Lower leg skin (tissue), 4 donors: Measurements from ENCODE around the gene C1QTNF3. TPM values are rescaled to one million over a fixed set of nuclear protein-coding genes. Genes with fewer than 3 reads are reported as not detected.

Experiments
- DNase-seq, 2 donors: peaks; one replicate each; pipeline ENCODE4 v3.0.0-alpha.2; 2019; ENCODE audit warnings: low spot score in 2 of 2
- H3K4me3 ChIP-seq: fragments of 200-600 bp; sonication (generic); 2 replicates; pipeline ENCODE4 v1.5.1; 2017; ENCODE audit warnings: mild to moderate bottlenecking, low read depth; ENCODE audit not compliant: poor library complexity, severe bottlenecking
- POLR2A ChIP-seq, 2 donors: fragments of 450-650 bp; IDR thresholded peaks; one replicate each; pipeline ENCODE4 v1.6.1; 2016 to 2017; ENCODE audit warnings: antibody characterized with exemption in 2 of 2, mild to moderate bottlenecking in 1 of 2, moderate library complexity in 1 of 2
- WGBS, 2 donors: methylation state at CpG; one replicate each; pipeline ENCODE4 v1.1.5; 2018; 5-methylcytosine and 5-hydroxymethylcytosine counted together
- intact Hi-C: fragments of 100-400 bp; cut with DNase I; formaldehyde crosslinking; loops from one replicate; pipeline ENCODE4 v1.15.0; 2023; ENCODE audit warnings: low total_unique reads
- total RNA-seq, 4 donors: library from RNA; depleted of rRNA; stranded (reverse); fragments of >200 nt; gene quantifications; one replicate each; pipeline ENCODE4 v1.1.0, GENCODE V29; 2016
- TF ChIP-seq, protein P1 (sequence below), 3 donors: fragments of 450-650 bp; IDR thresholded peaks; one replicate each; pipeline ENCODE4 v1.5.1; 2016; ENCODE audit warnings: antibody characterized with exemption in 3 of 3, mild to moderate bottlenecking in 3 of 3, moderate library complexity in 2 of 3

The C1QTNF3 gene
- total RNA-seq, 4 donors from 2014 or later = 3.3 to 14.9 (median 7.4) TPM

DNA sequence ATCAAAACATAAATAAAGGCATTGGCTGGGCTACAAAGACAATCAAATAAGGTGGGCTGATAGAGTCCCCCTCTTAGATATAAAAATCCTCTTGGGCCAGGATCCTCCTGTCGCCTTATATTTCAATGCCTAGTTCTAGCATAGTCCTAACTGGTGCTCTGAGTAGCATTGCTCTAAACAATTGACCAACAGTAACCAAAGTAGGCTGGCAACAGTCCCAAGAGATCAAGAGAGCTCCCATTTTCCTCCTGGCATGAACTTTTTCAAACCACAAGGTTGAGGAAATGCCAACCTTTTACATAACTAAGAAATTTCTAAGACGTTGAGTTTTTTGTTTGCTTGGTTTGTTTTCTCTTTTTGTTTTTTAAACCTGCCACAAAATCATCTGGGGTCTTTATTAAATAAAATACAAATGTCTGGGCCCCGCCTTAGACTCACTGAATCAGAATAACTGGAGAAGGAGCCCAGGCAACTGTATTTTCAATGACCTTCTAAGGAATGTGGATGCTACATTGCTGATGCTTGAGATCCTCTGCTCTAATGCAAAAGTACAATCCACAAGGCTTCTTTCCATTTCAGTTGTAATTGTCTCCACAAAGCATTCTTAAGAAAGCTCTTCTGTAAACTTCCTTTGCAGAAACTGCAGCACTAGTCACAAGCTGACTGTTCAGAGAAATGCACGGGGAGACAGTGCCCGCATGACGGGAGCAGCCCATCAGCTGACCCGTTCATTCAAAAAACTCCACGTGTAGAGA, 61.4 kb downstream of the C1QTNF3 start:
- H3K4me3 ChIP-seq = no peak overlapping the region
- TF ChIP-seq POLR2A (IDR thresholded peaks at IDR 0.05) = no peak
- TF ChIP-seq, protein P1, sequence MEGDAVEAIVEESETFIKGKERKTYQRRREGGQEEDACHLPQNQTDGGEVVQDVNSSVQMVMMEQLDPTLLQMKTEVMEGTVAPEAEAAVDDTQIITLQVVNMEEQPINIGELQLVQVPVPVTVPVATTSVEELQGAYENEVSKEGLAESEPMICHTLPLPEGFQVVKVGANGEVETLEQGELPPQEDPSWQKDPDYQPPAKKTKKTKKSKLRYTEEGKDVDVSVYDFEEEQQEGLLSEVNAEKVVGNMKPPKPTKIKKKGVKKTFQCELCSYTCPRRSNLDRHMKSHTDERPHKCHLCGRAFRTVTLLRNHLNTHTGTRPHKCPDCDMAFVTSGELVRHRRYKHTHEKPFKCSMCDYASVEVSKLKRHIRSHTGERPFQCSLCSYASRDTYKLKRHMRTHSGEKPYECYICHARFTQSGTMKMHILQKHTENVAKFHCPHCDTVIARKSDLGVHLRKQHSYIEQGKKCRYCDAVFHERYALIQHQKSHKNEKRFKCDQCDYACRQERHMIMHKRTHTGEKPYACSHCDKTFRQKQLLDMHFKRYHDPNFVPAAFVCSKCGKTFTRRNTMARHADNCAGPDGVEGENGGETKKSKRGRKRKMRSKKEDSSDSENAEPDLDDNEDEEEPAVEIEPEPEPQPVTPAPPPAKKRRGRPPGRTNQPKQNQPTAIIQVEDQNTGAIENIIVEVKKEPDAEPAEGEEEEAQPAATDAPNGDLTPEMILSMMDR (IDR thresholded peaks at IDR 0.05) = no peak
- 73 to 77% methylated on average over 8 of the region's 8 CpGs for WGBS, 2 donors
- intact Hi-C loops = no loop called here
- DNase-seq = no peak

DNA sequence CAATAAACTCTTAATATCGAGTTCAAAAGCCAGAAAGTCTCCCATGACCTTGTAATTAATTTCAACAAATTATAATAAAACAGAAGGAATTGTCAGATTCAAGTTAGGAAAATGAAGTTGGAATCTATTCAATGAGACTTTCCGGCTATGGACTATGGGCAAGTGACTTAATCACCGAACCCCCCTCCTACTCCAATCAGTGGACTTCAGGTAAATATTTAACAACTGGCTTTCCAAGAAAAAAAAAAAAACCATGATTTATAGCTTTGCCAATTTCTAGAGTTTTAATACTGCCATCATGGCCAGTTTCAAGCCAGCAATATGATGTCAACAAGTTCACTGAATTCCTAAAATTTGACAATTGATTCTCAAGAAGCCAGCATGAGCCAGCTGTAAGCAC, 63.0 kb downstream of the C1QTNF3 start:
- DNase-seq = no peak
- intact Hi-C loops = no loop called here
- TF ChIP-seq, protein P1 (IDR thresholded peaks at IDR 0.05) = no peak
- no peak for TF ChIP-seq POLR2A (IDR thresholded peaks at IDR 0.05)
- WGBS, 2 donors = 90 to 95% methylated on average over 3 of the region's 3 CpGs
- no peak overlapping the region for H3K4me3 ChIP-seq

DNA sequence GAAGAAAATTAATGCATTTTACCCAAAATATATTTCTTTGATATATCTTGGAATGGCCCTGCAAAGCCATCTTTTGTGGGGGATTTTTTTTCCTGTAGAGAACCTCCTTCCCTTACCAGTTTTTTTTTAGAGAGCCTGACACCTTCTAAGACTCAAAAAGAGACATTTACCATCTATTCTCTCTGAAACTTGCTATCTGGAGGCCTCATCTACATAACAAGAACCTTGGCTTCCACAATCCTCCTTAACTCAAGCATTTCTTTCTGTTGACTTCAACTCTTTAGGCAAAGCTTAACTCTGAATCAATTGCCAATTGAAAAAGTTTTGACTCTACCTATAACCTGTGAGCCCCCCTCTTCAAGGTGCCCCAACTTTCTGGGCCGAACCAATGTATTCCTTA, 64.7 kb downstream of the C1QTNF3 start:
- intact Hi-C loops = no loop called here
- WGBS, 2 donors = 92 to 93% methylated on average over 1 of the region's 1 CpG

DNA sequence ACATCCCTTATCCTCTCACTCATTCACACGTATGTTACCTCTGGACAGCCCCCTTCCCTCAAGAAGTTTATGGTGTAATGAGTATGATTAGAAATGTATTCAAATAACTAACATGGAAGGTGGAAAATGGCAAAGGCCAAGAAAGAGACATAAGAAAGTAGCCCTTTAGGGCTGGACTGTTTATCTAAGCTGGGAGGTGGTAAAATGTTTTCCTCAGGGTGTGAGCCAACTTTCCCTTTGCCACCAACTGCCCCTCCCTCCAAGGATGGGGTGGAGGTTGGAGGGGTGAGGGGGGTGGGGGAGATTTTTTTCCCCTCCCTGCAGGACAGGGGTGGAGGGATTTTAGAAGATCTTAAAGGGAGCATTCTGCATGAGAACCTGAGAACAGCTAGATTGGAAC, 66.7 kb downstream of the C1QTNF3 start:
- no peak for TF ChIP-seq POLR2A (IDR thresholded peaks at IDR 0.05)
- TF ChIP-seq, protein P1 (IDR thresholded peaks at IDR 0.05) = no peak
- H3K4me3 ChIP-seq = no peak overlapping the region
- 36 to 38% methylated on average over 1 of the region's 1 CpG for WGBS, 2 donors
- DNase-seq = no peak
- intact Hi-C loops = no loop called here

More for the DNA sequence above, 64.7 kb downstream of the C1QTNF3 start:
- TF ChIP-seq POLR2A (IDR thresholded peaks at IDR 0.05) = no peak
- TF ChIP-seq, protein P1 (IDR thresholded peaks at IDR 0.05) = no peak
- no peak overlapping the region for H3K4me3 ChIP-seq
- no peak for DNase-seq

DNA sequence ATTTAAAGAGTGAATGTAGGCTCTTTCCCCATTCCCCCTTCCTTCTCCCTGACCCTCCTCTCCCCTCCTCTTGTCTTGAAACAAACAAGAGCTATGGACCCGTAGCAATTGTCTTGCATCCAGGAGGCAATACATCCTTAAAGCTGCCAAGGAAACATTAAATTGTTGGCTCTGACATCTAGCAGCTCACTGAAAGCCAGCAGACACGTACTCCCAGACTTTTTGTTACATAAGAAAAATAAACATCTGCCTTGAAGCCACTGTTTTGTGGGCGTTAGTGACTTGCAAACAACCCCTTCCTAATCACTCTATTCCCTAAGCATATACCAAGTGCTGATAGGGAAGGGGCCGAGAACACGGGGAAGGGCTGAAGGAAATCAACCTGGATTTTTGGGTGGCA, 67.2 kb downstream of the C1QTNF3 start:
- DNase-seq = no peak
- WGBS, 2 donors = 9 to 18% methylated on average over 5 of the region's 5 CpGs
- TF ChIP-seq POLR2A (IDR thresholded peaks at IDR 0.05) = no peak
- TF ChIP-seq, protein P1 (IDR thresholded peaks at IDR 0.05) = no peak
- no peak overlapping the region for H3K4me3 ChIP-seq
- intact Hi-C loops = no loop called here

DNA sequence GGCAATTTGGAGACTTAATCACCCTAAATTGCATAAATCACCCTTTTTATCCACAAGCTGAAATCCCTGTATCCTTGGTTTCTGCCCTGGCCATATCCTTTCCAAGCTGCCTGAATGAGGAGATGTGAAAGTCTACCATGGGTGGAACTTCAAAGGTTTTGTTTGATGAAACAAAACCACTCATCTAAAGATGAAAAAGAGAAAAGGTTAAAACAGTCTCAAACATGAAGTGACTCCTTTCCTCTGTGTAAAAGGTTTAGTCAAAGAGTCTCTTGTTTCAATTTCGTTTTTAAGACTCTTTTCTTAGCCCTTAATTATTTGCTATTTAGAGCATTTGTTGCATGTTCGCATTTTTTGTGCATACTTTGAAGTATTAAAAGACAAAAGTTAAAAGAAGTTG, 69.7 kb downstream of the C1QTNF3 start:
- no peak overlapping the region for H3K4me3 ChIP-seq
- intact Hi-C loops = no loop called here
- WGBS, 2 donors = 66 to 75% methylated on average over 2 of the region's 2 CpGs
- TF ChIP-seq POLR2A (IDR thresholded peaks at IDR 0.05) = no peak
- TF ChIP-seq, protein P1 (IDR thresholded peaks at IDR 0.05) = no peak
- no peak for DNase-seq
